ENCODE measurements around the gene CHST15. TPM values are rescaled to one million over a fixed set of nuclear protein-coding genes. Genes with fewer than 3 reads are reported as not detected.

Gene CHST15
- total RNA-seq, 4 donors from 2014 or later = 35.7 to 69.5 (median 51.1) TPM

DNA sequence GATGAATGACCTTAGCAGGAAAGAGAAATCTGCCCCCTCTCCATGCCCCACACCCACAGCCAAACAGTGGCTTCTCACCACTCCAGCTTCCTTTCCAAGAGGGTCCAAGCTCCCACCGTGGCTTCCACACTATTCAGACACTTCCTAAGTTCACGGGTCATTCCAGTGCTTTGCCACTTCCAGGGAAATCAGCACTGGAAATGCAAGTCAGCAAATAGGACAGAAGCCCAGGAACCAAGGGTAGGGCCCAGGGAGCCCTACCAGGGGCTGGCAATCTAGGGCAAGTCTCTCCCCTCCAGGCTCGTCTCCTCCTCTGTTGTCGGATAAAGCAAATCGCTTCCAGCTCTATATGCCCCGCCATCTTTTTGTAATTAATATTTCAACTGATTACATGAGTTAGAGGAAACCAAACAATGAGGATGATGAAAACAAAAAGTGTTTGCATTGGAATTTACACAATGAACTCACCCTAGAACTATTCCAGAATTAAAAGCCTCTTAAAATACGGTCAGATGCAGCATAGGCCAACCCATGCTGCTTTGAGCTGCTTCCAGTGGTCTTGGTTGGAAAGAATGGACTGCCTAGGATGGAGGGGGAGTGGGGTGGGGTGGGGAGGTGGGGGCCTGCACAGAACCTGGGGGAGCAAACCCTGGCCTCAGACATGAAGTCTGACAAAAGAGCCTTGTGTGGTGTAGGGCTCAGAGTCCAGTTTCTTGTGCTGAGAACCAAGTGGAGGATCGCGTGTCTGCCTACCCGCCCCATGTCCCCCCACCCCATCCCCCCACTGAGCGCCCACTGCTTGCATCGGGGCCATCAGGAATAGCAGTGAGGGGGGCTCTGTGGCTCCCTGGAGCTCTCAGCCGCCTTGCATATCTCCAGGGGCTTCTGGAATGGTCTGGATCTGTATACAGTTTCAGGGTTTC lies 127.2 kb downstream of the CHST15 start:
- TF ChIP-seq, protein P1, sequence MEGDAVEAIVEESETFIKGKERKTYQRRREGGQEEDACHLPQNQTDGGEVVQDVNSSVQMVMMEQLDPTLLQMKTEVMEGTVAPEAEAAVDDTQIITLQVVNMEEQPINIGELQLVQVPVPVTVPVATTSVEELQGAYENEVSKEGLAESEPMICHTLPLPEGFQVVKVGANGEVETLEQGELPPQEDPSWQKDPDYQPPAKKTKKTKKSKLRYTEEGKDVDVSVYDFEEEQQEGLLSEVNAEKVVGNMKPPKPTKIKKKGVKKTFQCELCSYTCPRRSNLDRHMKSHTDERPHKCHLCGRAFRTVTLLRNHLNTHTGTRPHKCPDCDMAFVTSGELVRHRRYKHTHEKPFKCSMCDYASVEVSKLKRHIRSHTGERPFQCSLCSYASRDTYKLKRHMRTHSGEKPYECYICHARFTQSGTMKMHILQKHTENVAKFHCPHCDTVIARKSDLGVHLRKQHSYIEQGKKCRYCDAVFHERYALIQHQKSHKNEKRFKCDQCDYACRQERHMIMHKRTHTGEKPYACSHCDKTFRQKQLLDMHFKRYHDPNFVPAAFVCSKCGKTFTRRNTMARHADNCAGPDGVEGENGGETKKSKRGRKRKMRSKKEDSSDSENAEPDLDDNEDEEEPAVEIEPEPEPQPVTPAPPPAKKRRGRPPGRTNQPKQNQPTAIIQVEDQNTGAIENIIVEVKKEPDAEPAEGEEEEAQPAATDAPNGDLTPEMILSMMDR (IDR thresholded peaks at IDR 0.05) = no peak
- ATAC-seq (ENCODE audit: low FRiP score) = no peak

DNA sequence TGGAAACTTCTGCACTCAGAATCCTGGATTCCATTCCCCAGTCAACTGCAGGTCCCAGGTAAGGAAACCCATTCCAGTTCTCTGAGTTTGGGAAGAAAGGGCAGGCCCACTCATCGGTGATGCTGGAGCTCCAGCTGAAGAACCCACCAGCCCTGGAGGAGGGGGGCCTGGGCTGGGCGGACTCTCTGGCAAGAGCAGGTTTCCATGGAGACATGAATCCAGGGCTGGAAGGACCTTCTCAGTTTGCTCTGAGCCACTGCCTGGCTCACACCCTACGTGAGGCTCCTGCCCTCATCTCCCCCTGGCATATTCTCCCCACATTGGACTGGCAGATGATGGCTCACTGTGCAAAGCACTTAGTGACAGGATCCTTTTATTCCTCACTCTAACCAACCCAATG lies 128.4 kb downstream of the CHST15 start:
- no peak for ATAC-seq (ENCODE audit: low FRiP score)
- TF ChIP-seq, protein P1 (IDR thresholded peaks at IDR 0.05) = no peak
- no peak for DNase-seq (ENCODE audit: low spot score)

More for the DNA sequence above, 127.2 kb downstream of the CHST15 start:
- DNase-seq (ENCODE audit: low spot score) = no peak

DNA sequence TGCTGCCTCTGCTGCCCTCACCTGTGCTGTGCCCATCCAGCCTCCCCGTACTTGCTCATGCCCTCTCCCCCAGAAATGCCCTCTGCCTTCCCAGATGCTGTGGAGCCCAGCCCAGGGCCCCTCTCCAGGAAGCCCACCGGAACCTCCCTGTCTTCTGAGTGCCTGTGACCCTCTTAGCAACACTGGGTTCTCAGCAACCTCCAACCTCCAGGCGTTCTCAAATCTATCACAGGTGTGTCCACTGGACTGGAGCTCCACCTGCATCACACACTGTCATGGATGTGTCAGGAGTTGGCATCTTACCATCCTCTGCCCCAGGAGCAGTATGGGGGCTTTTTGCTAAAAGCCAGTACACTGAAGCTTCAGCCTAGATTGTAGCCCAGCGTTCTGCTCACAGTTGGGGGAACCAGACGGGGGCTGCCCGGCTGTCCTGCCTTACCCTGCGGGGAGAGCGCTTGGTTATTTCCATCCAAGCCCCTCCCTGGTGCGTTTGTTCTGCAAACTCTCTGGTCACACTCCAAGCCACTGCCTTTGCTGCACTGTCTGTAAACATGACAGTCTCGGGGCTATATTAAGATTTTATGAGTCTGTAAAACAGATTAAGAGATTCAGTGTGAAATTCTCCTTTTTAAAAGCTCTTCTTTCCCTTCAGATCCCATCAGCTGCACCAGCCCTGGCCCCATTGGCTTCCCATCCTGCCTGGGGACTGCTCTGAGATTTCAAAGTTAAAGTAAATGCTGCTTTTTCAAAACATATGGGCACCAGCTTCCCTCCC lies 130.5 kb downstream of the CHST15 start:
- TF ChIP-seq, protein P1 (IDR thresholded peaks at IDR 0.05) = no peak
- no peak for DNase-seq (ENCODE audit: low spot score)
- ATAC-seq (ENCODE audit: low FRiP score) = no peak

DNA sequence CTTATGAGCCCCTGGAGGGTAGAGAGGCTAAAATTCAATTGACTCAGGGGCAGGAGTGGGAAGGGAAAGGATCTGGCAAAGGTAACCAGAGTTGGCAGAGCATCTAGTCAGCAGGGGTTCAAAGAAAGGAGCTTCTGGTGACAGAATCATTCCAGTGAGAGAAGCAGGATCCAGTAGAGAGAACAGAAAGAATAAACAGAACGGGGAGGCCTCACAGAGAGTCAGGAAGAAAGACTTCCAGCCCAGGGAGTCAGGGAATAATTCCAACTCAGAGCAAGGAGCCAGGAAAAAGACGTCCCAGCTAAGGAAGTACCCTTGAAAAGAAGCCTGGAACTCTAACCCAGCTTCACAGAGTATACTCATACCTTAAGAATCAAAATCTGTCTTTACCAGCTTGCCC lies 135.2 kb downstream of the CHST15 start:
- DNase-seq (ENCODE audit: low spot score) = no peak
- TF ChIP-seq, protein P1 (IDR thresholded peaks at IDR 0.05) = no peak
- ATAC-seq (ENCODE audit: low FRiP score) = no peak

Other genes starting within 250 kb of the CHST15 start
- 10 to 100 TPM in 3 of 4 donors, 1 to 10 TPM in 1; 7.3 to 19.2 (median 16.6) TPM for gene CPXM2, start 201.8 kb downstream of the CHST15 start, total RNA-seq